GM23338 (cell line): Measurements from ENCODE around the gene ATP5MG. TPM values are rescaled to one million over a fixed set of nuclear protein-coding genes. Genes with fewer than 3 reads are reported as not detected.

Experiments used
- ATAC-seq: fragments of 200-7000 bp; cut with Tn5 transposase; 3 replicates; pipeline ENCODE4 v1.9.1; 2020
- DNase-seq: peaks from one replicate; pipeline ENCODE4 v3.0.0-alpha.2; 2015; ENCODE audit warnings: low spot score
- H2AFZ ChIP-seq: fragments of 200-600 bp; sonication (generic); 2 replicates; pipeline ENCODE4 v1.8.0; 2016; ENCODE audit warnings: antibody characterized with exemption, mild to moderate bottlenecking, moderate library complexity
- H3F3A ChIP-seq: fragments of 200-600 bp; sonication (generic); replicated peaks from 2 replicates; pipeline ENCODE4 v1.8.0; 2017; ENCODE audit warnings: antibody characterized with exemption, mixed run types, low read depth
- H3K27ac ChIP-seq: fragments of 200-600 bp; sonication (generic); 2 replicates; pipeline ENCODE4 v1.6.1; 2016; ENCODE audit warnings: low read depth
- H3K27me3 ChIP-seq: fragments of 200-600 bp; sonication (generic); 2 replicates; pipeline ENCODE4 v1.8.0; 2016; ENCODE audit warnings: mild to moderate bottlenecking, mixed run types, moderate library complexity; ENCODE audit not compliant: insufficient read depth
- H3K36me3 ChIP-seq: fragments of 200-600 bp; sonication (generic); 2 replicates; pipeline ENCODE4 v1.8.0; 2016; ENCODE audit warnings: mild to moderate bottlenecking; ENCODE audit not compliant: insufficient read depth
- H3K4me1 ChIP-seq: fragments of 200-600 bp; sonication (generic); 2 replicates; pipeline ENCODE4 v1.8.0; 2016; ENCODE audit warnings: mild to moderate bottlenecking, moderate library complexity; ENCODE audit not compliant: insufficient read depth
- H3K4me2 ChIP-seq: fragments of 200-600 bp; sonication (generic); 2 replicates; pipeline ENCODE4 v1.7.1; 2017; ENCODE audit warnings: mixed run types
- H3K4me3 ChIP-seq: fragments of 200-600 bp; sonication (generic); 2 replicates; pipeline ENCODE4 v1.6.1; 2016; ENCODE audit warnings: mixed run types
- H3K79me2 ChIP-seq: fragments of 200-600 bp; sonication (generic); replicated peaks from 2 replicates; pipeline ENCODE4 v1.8.0; 2017; ENCODE audit warnings: mild to moderate bottlenecking; ENCODE audit not compliant: insufficient read depth
- H3K9me2 ChIP-seq: fragments of 200-600 bp; sonication (generic); 2 replicates; pipeline ENCODE4 v1.8.0; 2017; ENCODE audit not compliant: insufficient read depth
- H4K20me1 ChIP-seq: fragments of 200-600 bp; sonication (generic); replicated peaks from 2 replicates; pipeline ENCODE4 v1.8.0; 2017; ENCODE audit warnings: mild to moderate bottlenecking; ENCODE audit not compliant: insufficient read depth
- H3K27ac Mint-ChIP-seq: 2 replicates; pipeline ENCODE4 v1.8.0; 2020; ENCODE audit warnings: inconsistent platforms, mild to moderate bottlenecking, moderate library complexity, mixed read lengths
- H3K27me3 Mint-ChIP-seq: 3 replicates; pipeline ENCODE4 v1.8.0; 2022; ENCODE audit warnings: low read depth, mild to moderate bottlenecking, moderate library complexity, mixed read lengths, inconsistent platforms; ENCODE audit not compliant: insufficient read depth, poor library complexity
- H3K36me3 Mint-ChIP-seq: 3 replicates; pipeline ENCODE4 v1.8.0; 2021; ENCODE audit warnings: low read depth, mild to moderate bottlenecking, inconsistent platforms, moderate library complexity, mixed read lengths
- H3K4me1 Mint-ChIP-seq: 3 replicates; pipeline ENCODE4 v1.8.0; 2020; ENCODE audit warnings: mild to moderate bottlenecking, inconsistent platforms, mixed read lengths
- H3K4me3 Mint-ChIP-seq: 3 replicates; pipeline ENCODE4 v1.8.0; 2021; ENCODE audit warnings: moderate library complexity, mild to moderate bottlenecking, inconsistent platforms, mixed read lengths
- H3K9me3 Mint-ChIP-seq: 3 replicates; pipeline ENCODE4 v1.8.0; 2020; ENCODE audit warnings: moderate library complexity, mild to moderate bottlenecking, inconsistent platforms, mixed read lengths
- CREB1 ChIP-seq: fragments of 250-450 bp; sonication (Bioruptor Pico); IDR thresholded peaks from 2 replicates; pipeline ENCODE4 v1.5.0; 2020; ENCODE audit warnings: low read depth, mild to moderate bottlenecking, moderate library complexity
- CTCF ChIP-seq, 2 experiments: fragments of 200-600 bp in 1 of 2; sonication (generic) in 1 of 2; conservative IDR thresholded peaks; 2 replicates each; pipeline versions ENCODE4 v1.5.1 to v1.6.1; 2016 to 2017; ENCODE audit warnings: antibody characterized with exemption in 2 of 2, low read depth in 2 of 2, mild to moderate bottlenecking in 2 of 2, moderate library complexity in 1 of 2
- ETS1 ChIP-seq: IDR thresholded peaks from 2 replicates; pipeline ENCODE4 v1.6.1; 2016; ENCODE audit warnings: antibody characterized with exemption
- EZH2 ChIP-seq: fragments of 200-600 bp; sonication (generic); IDR thresholded peaks from one replicate; pipeline ENCODE4 v1.8.0; 2017; ENCODE audit warnings: antibody characterized with exemption, mild to moderate bottlenecking, low read depth; ENCODE audit not compliant: unreplicated experiment
- EZH2phosphoT487 ChIP-seq: fragments of 200-600 bp; sonication (generic); IDR thresholded peaks from one replicate; pipeline ENCODE4 v1.8.1; 2018; ENCODE audit warnings: antibody characterized with exemption; ENCODE audit not compliant: unreplicated experiment
- JUNB ChIP-seq: IDR thresholded peaks from one replicate; pipeline ENCODE4 v1.6.1; 2016; ENCODE audit warnings: antibody characterized with exemption; ENCODE audit not compliant: unreplicated experiment
- NANOG ChIP-seq: IDR thresholded peaks from 2 replicates; pipeline ENCODE4 v1.6.1; 2016; ENCODE audit warnings: antibody characterized with exemption, borderline replicate concordance
- POLR2AphosphoS5 ChIP-seq: IDR thresholded peaks from 2 replicates; pipeline ENCODE4 v1.6.1; 2016; ENCODE audit warnings: antibody characterized with exemption, low read depth
- STAT1 ChIP-seq: IDR thresholded peaks from one replicate; pipeline ENCODE4 v1.6.1; 2016; ENCODE audit warnings: antibody characterized with exemption; ENCODE audit not compliant: unreplicated experiment
- ZNF114 ChIP-seq: fragments of 250-450 bp; sonication (Bioruptor Pico); IDR thresholded peaks from 2 replicates; pipeline ENCODE4 v1.5.0; 2020; ENCODE audit warnings: mild to moderate bottlenecking, moderate library complexity
- ZNF331 ChIP-seq: fragments of 250-450 bp; sonication (Bioruptor Pico); IDR thresholded peaks from 2 replicates; pipeline ENCODE4 v1.5.0; 2020; ENCODE audit warnings: low read depth, mild to moderate bottlenecking, moderate library complexity
- polyA plus RNA-seq: library from polyadenylated mRNA; unstranded; fragments of >200 nt; fragmentation: Nextera tagmentation; extraction: Ambion mirVana; gene quantifications from 2 replicates; pipeline ENCODE4 v1.2.1, GENCODE V29; 2016
- total RNA-seq: library from RNA; depleted of rRNA; stranded (reverse); fragments of >200 nt; shearing (Covaris generic); gene quantifications from 2 replicates; pipeline ENCODE4 v1.2.3, GENCODE V29; 2014

Gene ATP5MG
- total and polyA plus RNA-seq, 2 experiments from 2014 or later: 41.7 to 987 TPM

GRCh38 chr11:118358071-118358470 is 43.3 kb upstream of the ATP5MG start (continued):
- TF ChIP-seq CTCF (conservative IDR thresholded peaks at IDR 0.05; ENCODE audit: low read depth in 2 of 2): no peak
- no peak for TF ChIP-seq POLR2AphosphoS5
- no peak for TF ChIP-seq EZH2
- TF ChIP-seq STAT1: no peak
- no peak for TF ChIP-seq JUNB
- TF ChIP-seq CREB1 (CRISPR knock-in tag): no peak
- no peak for TF ChIP-seq ZNF331
- no peak for TF ChIP-seq ETS1
- TF ChIP-seq NANOG: no peak
- no peak for TF ChIP-seq EZH2phosphoT487

GRCh38 chr11:118359295-118359958 is 42.0 kb upstream of the ATP5MG start, which contains the start of gene UBE4A:
UBE4A (plus strand) TSS chr11:118359600; CDS start chr11:118365081, 5,481 bp downstream.
- peaks cover 4% of the 10 kb centered on the region; the same call in 1 of the 2 replicates for H3K4me1 ChIP-seq
- ATAC-seq (peak; percentile 96), DNase-seq (peak; percentile 98)
- H3K4me3 ChIP-seq: peak within 1 kb of the TSS; percentile 94
- peak within 1 kb of the TSS; percentile 57; the same call in 1 of the 2 replicates for H3K27ac ChIP-seq
- H3K9me2 ChIP-seq: no peaks in the 10 kb centered on the region
- peak within 1 kb of the TSS; percentile 98 for H3K4me2 ChIP-seq
- peaks cover 10% of the 10 kb centered on the region for H3K27me3 Mint-ChIP-seq
- peak within 1 kb of the TSS; percentile 96 for H3K4me3 Mint-ChIP-seq
- peaks cover 44% of the 10 kb centered on the region for H3K79me2 ChIP-seq
- H3K4me1 Mint-ChIP-seq: no peaks in the 10 kb centered on the region; the same call in 2 of the 3 replicates
- H3F3A ChIP-seq: 0 out of 2 replicates have a peak, but pooled peaks cover 3% of the 10 kb centered on the region
- H4K20me1 ChIP-seq: peaks cover 6% of the 10 kb centered on the region
- peak; percentile 91 for TF ChIP-seq ETS1
- no peak for TF ChIP-seq ZNF114 (CRISPR knock-in tag)
- peak; percentile 98 for TF ChIP-seq CREB1 (CRISPR knock-in tag)
- TF ChIP-seq POLR2AphosphoS5: peak; percentile 86
- TF ChIP-seq EZH2: no peak
- TF ChIP-seq EZH2phosphoT487: no peak
- H2AFZ ChIP-seq: peak within 1 kb of the TSS; percentile 94
- H3K36me3 ChIP-seq: no peaks in the 10 kb centered on the region
- H3K36me3 Mint-ChIP-seq: no peaks in the 10 kb centered on the region
- peak within 1 kb of the TSS; percentile 93 for H3K27ac Mint-ChIP-seq
- H3K27me3 ChIP-seq: no peaks in the 10 kb centered on the region
- H3K9me3 Mint-ChIP-seq: no peaks in the 10 kb centered on the region; the same call in 2 of the 3 replicates
